ENCODE data around the gene RHOT2.

DNA sequence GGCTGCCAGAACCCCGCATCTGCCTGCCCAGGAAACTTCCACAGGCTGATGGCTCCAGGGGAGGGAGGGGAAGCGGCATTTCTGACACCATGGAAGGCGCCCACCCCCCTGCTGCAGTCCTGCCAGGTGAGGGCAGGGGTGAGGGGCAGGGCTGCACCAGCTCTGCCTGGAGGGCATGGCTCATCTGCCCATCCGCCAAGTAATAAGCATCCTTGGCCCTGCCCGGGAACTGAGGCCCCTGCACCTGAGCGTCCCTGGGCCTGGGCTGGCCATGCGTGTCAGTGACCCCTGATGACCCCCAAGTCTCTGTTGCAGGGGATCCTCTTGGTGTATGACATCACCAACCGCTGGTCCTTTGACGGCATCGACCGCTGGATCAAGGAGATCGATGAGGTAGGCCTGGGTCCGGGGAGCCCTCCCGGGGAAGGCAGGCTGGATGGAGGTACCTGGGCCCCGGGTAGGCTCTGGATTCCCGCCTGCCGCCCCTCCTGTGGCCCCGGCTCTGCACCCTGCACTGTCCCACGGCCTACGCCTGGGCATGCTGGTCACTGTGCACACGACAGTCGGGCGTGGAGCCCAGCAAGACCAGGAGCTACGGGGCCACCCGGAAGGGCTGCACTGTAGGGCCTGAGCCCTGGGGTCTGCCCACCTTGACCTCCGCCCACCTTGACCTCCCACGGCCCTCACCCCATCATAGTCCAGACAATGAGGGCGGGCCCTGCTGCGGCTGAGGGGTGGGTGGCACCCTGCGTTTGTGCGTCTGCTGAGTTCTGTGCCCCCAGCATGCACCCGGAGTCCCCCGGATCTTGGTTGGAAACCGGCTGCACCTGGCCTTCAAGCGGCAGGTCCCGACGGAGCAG lies 42.6 kb upstream of the RHOT2 start:
- no peak for TF ChIP-seq POLR2A (IDR thresholded peaks at IDR 0.05)
- TF ChIP-seq, protein P1, sequence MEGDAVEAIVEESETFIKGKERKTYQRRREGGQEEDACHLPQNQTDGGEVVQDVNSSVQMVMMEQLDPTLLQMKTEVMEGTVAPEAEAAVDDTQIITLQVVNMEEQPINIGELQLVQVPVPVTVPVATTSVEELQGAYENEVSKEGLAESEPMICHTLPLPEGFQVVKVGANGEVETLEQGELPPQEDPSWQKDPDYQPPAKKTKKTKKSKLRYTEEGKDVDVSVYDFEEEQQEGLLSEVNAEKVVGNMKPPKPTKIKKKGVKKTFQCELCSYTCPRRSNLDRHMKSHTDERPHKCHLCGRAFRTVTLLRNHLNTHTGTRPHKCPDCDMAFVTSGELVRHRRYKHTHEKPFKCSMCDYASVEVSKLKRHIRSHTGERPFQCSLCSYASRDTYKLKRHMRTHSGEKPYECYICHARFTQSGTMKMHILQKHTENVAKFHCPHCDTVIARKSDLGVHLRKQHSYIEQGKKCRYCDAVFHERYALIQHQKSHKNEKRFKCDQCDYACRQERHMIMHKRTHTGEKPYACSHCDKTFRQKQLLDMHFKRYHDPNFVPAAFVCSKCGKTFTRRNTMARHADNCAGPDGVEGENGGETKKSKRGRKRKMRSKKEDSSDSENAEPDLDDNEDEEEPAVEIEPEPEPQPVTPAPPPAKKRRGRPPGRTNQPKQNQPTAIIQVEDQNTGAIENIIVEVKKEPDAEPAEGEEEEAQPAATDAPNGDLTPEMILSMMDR (IDR thresholded peaks at IDR 0.05): no peak

All from adrenal gland (tissue), 5 donors.